Natural killer cell (primary cell): ENCODE results near the gene PNCK. TPM values are rescaled to one million over a fixed set of nuclear protein-coding genes. Genes with fewer than 3 reads are reported as not detected.

Experiments
- ATAC-seq, 3 donors: fragments of 150-1000 bp in 2 of 3; fragments of 200-7000 bp in 1 of 3; cut with Tn5 transposase; 1 replicate in 1 of 3; 2 replicates in 2 of 3; pipeline ENCODE4 v1.10.0; 2021; ENCODE audit warnings: mild to moderate bottlenecking in 2 of 3, moderate library complexity in 2 of 3
- DNase-seq, 2 donors: peaks; one replicate each; pipeline versions ENCODE4 v3.0.0 to v3.0.0-alpha.2; 2013 to 2021; ENCODE audit warnings: mixed read lengths in 1 of 2
- H3K27ac ChIP-seq: one replicate; pipeline ENCODE4 v1.5.1; 2013; ENCODE audit warnings: mild to moderate bottlenecking, low read length
- H3K27me3 ChIP-seq: one replicate; pipeline ENCODE4 v1.6.1; 2013; ENCODE audit warnings: low read length; ENCODE audit not compliant: control insufficient read depth, insufficient read depth
- H3K36me3 ChIP-seq: one replicate; pipeline ENCODE4 v1.6.1; 2013; ENCODE audit warnings: low read length; ENCODE audit not compliant: control insufficient read depth, insufficient read depth
- H3K4me1 ChIP-seq: one replicate; pipeline ENCODE4 v1.6.1; 2013; ENCODE audit warnings: low read length; ENCODE audit not compliant: control insufficient read depth, insufficient read depth
- H3K4me3 ChIP-seq: one replicate; pipeline ENCODE4 v1.5.1; 2013; ENCODE audit warnings: low read length
- H3K9me3 ChIP-seq: one replicate; pipeline ENCODE4 v1.6.1; 2013; ENCODE audit warnings: low read length; ENCODE audit not compliant: control insufficient read depth, insufficient read depth
- H3K27ac Mint-ChIP-seq, 2 donors: one replicate each; pipeline ENCODE4 v1.8.0; 2022; ENCODE audit warnings: mild to moderate bottlenecking in 2 of 2, mixed read lengths in 2 of 2, moderate library complexity in 1 of 2
- H3K27me3 Mint-ChIP-seq, 2 donors: one replicate each; pipeline ENCODE4 v1.8.0; 2022; ENCODE audit warnings: low read depth in 2 of 2, mixed read lengths in 2 of 2
- H3K36me3 Mint-ChIP-seq: one replicate; pipeline ENCODE4 v1.8.0; 2022; ENCODE audit warnings: mixed read lengths
- H3K4me1 Mint-ChIP-seq, 2 donors: one replicate each; pipeline ENCODE4 v1.8.0; 2022; ENCODE audit warnings: mixed read lengths in 2 of 2
- H3K4me3 Mint-ChIP-seq: one replicate; pipeline ENCODE4 v1.8.0; 2022; ENCODE audit warnings: mild to moderate bottlenecking, moderate library complexity, mixed read lengths
- H3K9me3 Mint-ChIP-seq, 2 donors: one replicate each; pipeline ENCODE4 v1.8.0; 2022; ENCODE audit warnings: mixed read lengths in 2 of 2
- CTCF ChIP-seq: fragments of 200-600 bp; IDR thresholded peaks from one replicate; pipeline ENCODE4 v1.8.0; 2022; ENCODE audit warnings: antibody characterized with exemption
- WGBS: methylation state at CpG from one replicate; pipeline ENCODE4 v1.1.7; 2013; ENCODE audit warnings: missing lambda C conversion rate; ENCODE audit not compliant: insufficient coverage; 5-methylcytosine and 5-hydroxymethylcytosine counted together
- intact Hi-C: fragments of 100-400 bp; cut with micrococcal nuclease; formaldehyde crosslinking; loops from one replicate; pipeline ENCODE4 v1.14.2; 2022
- total RNA-seq, 4 donors: library from RNA; stranded (reverse); fragments of 120-200 nt in 1 of 4; gene quantifications; one replicate each; pipeline versions ENCODE4 v1.2.3 to v1.2.4, GENCODE V29; 2013 to 2022

PNCK gene
- total RNA-seq, 3 donors from 2014 or later (not counting 1 experiment from before 2014, with no cell fraction given) = 0.66 to 1.1 (median 0.97) TPM

- Histone ChIP-seq H3K9me3 (no peaks in the 10 kb centered on the region), H3K4me3 (no peak overlapping the region), H3K27ac (no peak overlapping the region), H3K36me3 (peaks cover 46% of the 10 kb centered on the region), H3K4me1 (peaks cover 14% of the 10 kb centered on the region), H3K27me3 (no peaks in the 10 kb centered on the region)
- WGBS = 100% methylated on average over 1 of the region's 2 CpGs
- peaks cover 8 to 17% of the 10 kb centered on the region in 2 donors for H3K4me1 Mint-ChIP-seq
- no peaks in the 10 kb centered on the region for H3K27me3 Mint-ChIP-seq
- no peak overlapping the region for H3K27ac Mint-ChIP-seq
- no peaks in the 10 kb centered on the region for H3K9me3 Mint-ChIP-seq
- ATAC-seq = no peak
- no peak overlapping the region for H3K4me3 Mint-ChIP-seq
- H3K36me3 Mint-ChIP-seq = no peaks in the 10 kb centered on the region
- DNase-seq = no peak
- no peak for TF ChIP-seq CTCF
- intact Hi-C loops = no loop called here
These were observed 45.6 kb upstream of the PNCK start for GRCh38 chrX:153719238-153719637.

GRCh38 chrX:153717445-153717844 lies 43.8 kb upstream of the PNCK start:
- Histone ChIP-seq H3K27me3 (no peaks in the 10 kb centered on the region), H3K4me1 (peaks cover 4% of the 10 kb centered on the region), H3K36me3 (peaks cover 55% of the 10 kb centered on the region), H3K4me3 (no peak overlapping the region), H3K9me3 (no peaks in the 10 kb centered on the region), H3K27ac (no peak overlapping the region)
- Mint-ChIP-seq H3K9me3 (no peaks in the 10 kb centered on the region), H3K27me3 (no peaks in the 10 kb centered on the region), H3K4me1 (peaks cover 7 to 13% of the 10 kb centered on the region in 2 donors), H3K27ac (no peak overlapping the region), H3K4me3 (no peak overlapping the region), H3K36me3 (no peaks in the 10 kb centered on the region)
- intact Hi-C loops = no loop called here
- no peak for ATAC-seq
- TF ChIP-seq CTCF = no peak
- no peak for DNase-seq
- 96% methylated on average over 7 of the region's 9 CpGs for WGBS

GRCh38 chrX:153714256-153714655 lies 40.6 kb upstream of the PNCK start:
- H3K27ac Mint-ChIP-seq = no peak overlapping the region
- no peaks in the 10 kb centered on the region for H3K36me3 Mint-ChIP-seq

More at GRCh38 chrX:153714256-153714655, 40.6 kb upstream of the PNCK start:
- Mint-ChIP-seq H3K4me1 (peaks cover 0 to 13% of the 10 kb centered on the region in 2 donors), H3K9me3 (no peaks in the 10 kb centered on the region), H3K4me3 (no peak overlapping the region), H3K27me3 (no peaks in the 10 kb centered on the region)
- ATAC-seq = no peak
- Histone ChIP-seq H3K4me1 (no peaks in the 10 kb centered on the region), H3K36me3 (peaks cover 45% of the 10 kb centered on the region), H3K27me3 (no peaks in the 10 kb centered on the region), H3K27ac (no peak overlapping the region), H3K9me3 (no peaks in the 10 kb centered on the region), H3K4me3 (no peak overlapping the region)
- WGBS = 100% methylated on average over 3 of the region's 3 CpGs
- intact Hi-C loops = no loop called here
- TF ChIP-seq CTCF = no peak
- no peak for DNase-seq
